Lower leg skin (tissue), 4 donors: ENCODE measurements around the gene GRIK2. TPM values are rescaled to one million over a fixed set of nuclear protein-coding genes. Genes with fewer than 3 reads are reported as not detected.
"Not testable (repeated sequence)": the region's sequence is repeated elsewhere in the genome, so short reads cannot be mapped to it uniquely, and the experiment has no call there.

Experiments
- DNase-seq, 2 donors: peaks; one replicate each; pipeline ENCODE4 v3.0.0-alpha.2; 2019; ENCODE audit warnings: low spot score in 2 of 2
- H3K4me3 ChIP-seq: fragments of 200-600 bp; sonication (generic); 2 replicates; pipeline ENCODE4 v1.5.1; 2017; ENCODE audit warnings: mild to moderate bottlenecking, low read depth; ENCODE audit not compliant: poor library complexity, severe bottlenecking
- POLR2A ChIP-seq, 2 donors: fragments of 450-650 bp; IDR thresholded peaks; one replicate each; pipeline ENCODE4 v1.6.1; 2016 to 2017; ENCODE audit warnings: antibody characterized with exemption in 2 of 2, mild to moderate bottlenecking in 1 of 2, moderate library complexity in 1 of 2
- WGBS, 2 donors: methylation state at CpG; one replicate each; pipeline ENCODE4 v1.1.5; 2018; 5-methylcytosine and 5-hydroxymethylcytosine counted together
- intact Hi-C: fragments of 100-400 bp; cut with DNase I; formaldehyde crosslinking; loops from one replicate; pipeline ENCODE4 v1.15.0; 2023; ENCODE audit warnings: low total_unique reads
- total RNA-seq, 4 donors: library from RNA; depleted of rRNA; stranded (reverse); fragments of >200 nt; gene quantifications; one replicate each; pipeline ENCODE4 v1.1.0, GENCODE V29; 2016
- TF ChIP-seq, protein P1 (sequence below), 3 donors: fragments of 450-650 bp; IDR thresholded peaks; one replicate each; pipeline ENCODE4 v1.5.1; 2016; ENCODE audit warnings: antibody characterized with exemption in 3 of 3, mild to moderate bottlenecking in 3 of 3, moderate library complexity in 2 of 3

The GRIK2 gene
- 1 to 10 TPM in 1 of 4 donors, under 1 TPM in 3; 0.04 to 2.0 (median 0.60) TPM for total RNA-seq

DNA sequence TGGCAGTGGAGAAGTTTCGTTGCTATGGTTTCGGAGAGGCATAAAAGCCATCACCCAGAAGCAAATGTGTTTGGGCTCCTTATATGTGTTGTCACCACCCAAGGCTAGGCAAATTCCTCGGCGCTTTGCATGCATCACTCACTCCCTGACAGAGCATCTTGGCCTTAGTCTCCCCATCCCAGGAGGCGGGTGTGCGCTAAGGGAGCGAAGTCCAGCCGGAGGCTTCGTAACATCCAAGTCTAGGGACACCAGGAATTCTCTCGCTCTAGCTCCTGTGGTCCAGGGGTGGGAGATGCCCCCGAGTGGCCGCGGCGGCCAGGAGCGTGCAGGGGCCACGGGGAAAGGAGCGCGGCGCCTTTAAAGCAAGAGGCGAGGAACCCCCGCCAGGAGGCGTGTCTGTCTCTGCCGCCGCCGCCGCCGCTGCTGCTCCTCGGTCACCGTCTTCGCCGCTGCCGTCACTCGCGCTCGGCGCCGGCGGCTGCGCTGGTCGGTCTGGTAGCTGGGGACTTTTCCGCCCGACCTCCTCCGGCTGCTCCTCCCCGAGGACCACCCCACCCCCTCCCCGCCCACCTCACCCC lies at the start of gene GRIK2:
Gene GRIK2 (plus strand): TSS at position 458 of the 578 bp plus-strand sequence.
- peak within 1 kb of the TSS; percentile 7 for H3K4me3 ChIP-seq
- peak in 1 of 2 donors; percentile 73 for DNase-seq
- TF ChIP-seq POLR2A (IDR thresholded peaks at IDR 0.05) = no peak
- TF ChIP-seq, protein P1, sequence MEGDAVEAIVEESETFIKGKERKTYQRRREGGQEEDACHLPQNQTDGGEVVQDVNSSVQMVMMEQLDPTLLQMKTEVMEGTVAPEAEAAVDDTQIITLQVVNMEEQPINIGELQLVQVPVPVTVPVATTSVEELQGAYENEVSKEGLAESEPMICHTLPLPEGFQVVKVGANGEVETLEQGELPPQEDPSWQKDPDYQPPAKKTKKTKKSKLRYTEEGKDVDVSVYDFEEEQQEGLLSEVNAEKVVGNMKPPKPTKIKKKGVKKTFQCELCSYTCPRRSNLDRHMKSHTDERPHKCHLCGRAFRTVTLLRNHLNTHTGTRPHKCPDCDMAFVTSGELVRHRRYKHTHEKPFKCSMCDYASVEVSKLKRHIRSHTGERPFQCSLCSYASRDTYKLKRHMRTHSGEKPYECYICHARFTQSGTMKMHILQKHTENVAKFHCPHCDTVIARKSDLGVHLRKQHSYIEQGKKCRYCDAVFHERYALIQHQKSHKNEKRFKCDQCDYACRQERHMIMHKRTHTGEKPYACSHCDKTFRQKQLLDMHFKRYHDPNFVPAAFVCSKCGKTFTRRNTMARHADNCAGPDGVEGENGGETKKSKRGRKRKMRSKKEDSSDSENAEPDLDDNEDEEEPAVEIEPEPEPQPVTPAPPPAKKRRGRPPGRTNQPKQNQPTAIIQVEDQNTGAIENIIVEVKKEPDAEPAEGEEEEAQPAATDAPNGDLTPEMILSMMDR (IDR thresholded peaks at IDR 0.05) = no peak
- WGBS, 2 donors = 0 to 2% methylated on average over 41 to 44 of the region's 45 CpGs
- intact Hi-C loops = no loop called here

DNA sequence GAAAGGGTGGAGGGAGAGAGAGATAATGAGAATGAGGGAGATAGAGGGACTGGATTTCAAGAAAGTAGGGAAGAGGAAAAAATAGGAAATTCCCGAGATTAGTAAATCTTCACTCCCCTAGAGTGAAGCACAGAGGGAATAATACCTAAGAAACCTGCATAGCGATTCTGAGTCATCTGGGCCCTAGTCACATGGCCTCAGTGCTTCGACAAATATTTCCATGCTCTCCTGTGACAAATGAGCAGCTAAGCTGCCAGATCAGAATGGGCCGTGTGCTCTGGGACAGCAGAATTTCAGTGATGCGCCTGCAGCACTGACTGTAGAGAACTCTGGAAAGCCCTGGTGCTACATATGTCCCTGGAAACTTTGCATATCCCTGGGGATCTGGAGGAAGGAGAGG lies 48.6 kb upstream of the GRIK2 start:
- TF ChIP-seq POLR2A (IDR thresholded peaks at IDR 0.05) = no peak
- TF ChIP-seq, protein P1 (IDR thresholded peaks at IDR 0.05) = no peak
- intact Hi-C loops = no loop called here
- no peak for DNase-seq
- WGBS, 2 donors = 76 to 86% methylated on average over 5 of the region's 5 CpGs
- H3K4me3 ChIP-seq = no peak overlapping the region

DNA sequence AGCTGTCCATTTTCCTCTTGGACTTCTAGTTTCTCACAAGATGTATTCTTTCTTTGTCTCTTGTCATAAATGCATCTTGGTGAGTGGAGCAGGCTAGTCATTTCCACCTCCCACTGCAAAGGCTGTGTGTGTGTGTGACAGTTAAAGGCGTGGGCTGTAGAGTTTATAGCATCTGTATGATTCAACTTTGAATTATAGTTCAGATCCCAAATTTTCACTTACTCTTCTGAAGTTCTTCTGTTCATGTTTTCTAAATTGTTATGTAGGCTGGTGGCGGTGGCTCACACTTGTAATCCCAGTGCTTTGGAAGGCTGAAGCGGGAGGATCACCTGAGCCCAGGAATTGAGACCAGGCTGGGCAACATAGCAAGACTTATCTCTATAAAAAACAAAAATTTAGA lies 44.7 kb upstream of the GRIK2 start:
- H3K4me3 ChIP-seq = no peak overlapping the region
- intact Hi-C loops = no loop called here
- no peak for DNase-seq
- 90 to 93% methylated on average over 3 of the region's 3 CpGs for WGBS, 2 donors
- TF ChIP-seq POLR2A (IDR thresholded peaks at IDR 0.05) = no peak
- TF ChIP-seq, protein P1 (IDR thresholded peaks at IDR 0.05) = no peak

DNA sequence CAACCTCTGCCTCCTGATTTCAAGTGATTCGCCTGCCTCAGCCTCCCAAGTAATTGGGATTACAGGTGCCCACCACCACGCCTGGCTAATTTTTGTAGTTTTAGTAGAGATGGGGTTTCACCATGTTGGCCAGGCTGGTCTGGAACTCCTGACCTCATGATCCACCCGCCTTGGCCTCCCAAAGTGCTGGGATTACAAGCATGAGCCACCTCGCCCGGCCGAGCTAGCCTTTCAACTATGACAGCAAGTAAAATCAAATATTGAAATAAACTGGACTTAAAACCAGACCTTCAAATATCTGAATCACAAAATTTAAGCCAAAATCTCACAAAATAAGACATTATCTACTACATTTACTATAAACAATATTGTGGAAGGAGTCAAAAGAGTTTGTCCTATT lies 42.9 kb upstream of the GRIK2 start:
- H3K4me3 ChIP-seq, DNase-seq, intact Hi-C loops: not testable (repeated sequence)
- WGBS, 2 donors = 90 to 91% methylated on average over 6 of the region's 6 CpGs

DNA sequence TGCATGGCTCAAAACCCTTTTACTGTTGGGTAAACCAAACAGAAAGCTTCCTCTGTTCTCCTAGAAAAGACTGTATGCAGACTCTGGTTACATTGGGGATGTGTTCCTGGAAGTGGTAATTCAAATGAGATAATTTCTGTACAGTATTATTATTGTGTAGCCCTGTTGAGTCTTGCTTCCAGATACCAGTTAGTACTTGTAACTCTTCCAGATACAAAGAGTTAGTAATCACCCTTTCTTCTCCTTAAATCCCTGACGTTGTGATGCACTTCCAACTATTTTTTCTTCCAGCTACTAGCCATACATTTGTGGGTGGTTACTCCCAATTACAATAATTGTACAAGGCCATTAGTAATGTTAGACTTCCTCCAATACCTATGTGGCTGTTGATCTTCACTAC lies 42.3 kb upstream of the GRIK2 start:
- no peak overlapping the region for H3K4me3 ChIP-seq
- no peak for DNase-seq
- 47 to 70% methylated on average over 1 of the region's 1 CpG for WGBS, 2 donors
- TF ChIP-seq, protein P1 (IDR thresholded peaks at IDR 0.05) = no peak
- no peak for TF ChIP-seq POLR2A (IDR thresholded peaks at IDR 0.05)
- intact Hi-C loops = no loop called here

DNA sequence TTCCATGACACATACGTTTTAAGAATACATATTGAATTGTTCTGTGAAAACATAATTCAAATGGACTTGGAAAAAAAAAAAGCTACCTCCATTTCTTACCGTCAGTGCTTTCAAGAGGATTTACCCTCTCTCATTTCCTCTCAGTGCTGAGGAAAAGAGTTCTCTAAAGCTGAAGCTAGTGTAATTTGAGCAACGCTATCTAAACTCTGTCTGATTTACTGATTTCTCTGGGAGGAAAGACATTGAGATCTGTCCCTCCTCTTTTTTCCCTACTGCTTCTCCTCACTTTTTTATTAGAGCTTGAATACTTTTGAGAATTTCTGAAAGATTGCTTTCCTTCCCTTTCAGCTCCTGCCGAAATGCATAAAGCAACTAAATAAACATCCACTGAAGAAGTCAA lies 41.2 kb upstream of the GRIK2 start:
- intact Hi-C loops = no loop called here
- WGBS, 2 donors = 57% methylated on average over 4 of the region's 4 CpGs
- H3K4me3 ChIP-seq = no peak overlapping the region
- no peak for TF ChIP-seq POLR2A (IDR thresholded peaks at IDR 0.05)
- TF ChIP-seq, protein P1 (IDR thresholded peaks at IDR 0.05) = no peak
- no peak for DNase-seq
